D721Med (cell line): ENCODE results near the gene ZNF19.
A peak's percentile ranks its signal among the peaks of the same experiment; 100 is the strongest.

Experiments used
- DNase-seq: peaks from one replicate; pipeline ENCODE4 v3.0.0; 2011; ENCODE audit warnings: low spot score; ENCODE audit not compliant: insufficient read length
- FAIRE-seq: peaks from 2 replicates; lab custom pipeline; 2011; peaks lifted over from hg19 to GRCh38; lab: Jason Lieb, UNC
- TF ChIP-seq, protein P1 (sequence below): IDR thresholded peaks from 2 replicates; pipeline ENCODE4 v1.5.1; 2012; ENCODE audit warnings: mild to moderate bottlenecking, control low read depth; ENCODE audit not compliant: insufficient read depth; ENCODE audit errors: missing control alignments

Gene ZNF19

GRCh38 chr16:71442051-71442440 lies 47.1 kb downstream of the ZNF19 start, which contains the start of gene TLE7:
TLE7 (minus strand) TSS chr16:71442054; CDS start chr16:71433324, 8,730 bp downstream.
- no peak for FAIRE-seq
- no peak for DNase-seq
- TF ChIP-seq, protein P1, sequence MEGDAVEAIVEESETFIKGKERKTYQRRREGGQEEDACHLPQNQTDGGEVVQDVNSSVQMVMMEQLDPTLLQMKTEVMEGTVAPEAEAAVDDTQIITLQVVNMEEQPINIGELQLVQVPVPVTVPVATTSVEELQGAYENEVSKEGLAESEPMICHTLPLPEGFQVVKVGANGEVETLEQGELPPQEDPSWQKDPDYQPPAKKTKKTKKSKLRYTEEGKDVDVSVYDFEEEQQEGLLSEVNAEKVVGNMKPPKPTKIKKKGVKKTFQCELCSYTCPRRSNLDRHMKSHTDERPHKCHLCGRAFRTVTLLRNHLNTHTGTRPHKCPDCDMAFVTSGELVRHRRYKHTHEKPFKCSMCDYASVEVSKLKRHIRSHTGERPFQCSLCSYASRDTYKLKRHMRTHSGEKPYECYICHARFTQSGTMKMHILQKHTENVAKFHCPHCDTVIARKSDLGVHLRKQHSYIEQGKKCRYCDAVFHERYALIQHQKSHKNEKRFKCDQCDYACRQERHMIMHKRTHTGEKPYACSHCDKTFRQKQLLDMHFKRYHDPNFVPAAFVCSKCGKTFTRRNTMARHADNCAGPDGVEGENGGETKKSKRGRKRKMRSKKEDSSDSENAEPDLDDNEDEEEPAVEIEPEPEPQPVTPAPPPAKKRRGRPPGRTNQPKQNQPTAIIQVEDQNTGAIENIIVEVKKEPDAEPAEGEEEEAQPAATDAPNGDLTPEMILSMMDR = no peak

- DNase-seq (no peak), FAIRE-seq (no peak)
- TF ChIP-seq, protein P1 = no peak
Measured at GRCh38 chr16:71441348-71442050, 47.6 kb downstream of the ZNF19 start.

DNA sequence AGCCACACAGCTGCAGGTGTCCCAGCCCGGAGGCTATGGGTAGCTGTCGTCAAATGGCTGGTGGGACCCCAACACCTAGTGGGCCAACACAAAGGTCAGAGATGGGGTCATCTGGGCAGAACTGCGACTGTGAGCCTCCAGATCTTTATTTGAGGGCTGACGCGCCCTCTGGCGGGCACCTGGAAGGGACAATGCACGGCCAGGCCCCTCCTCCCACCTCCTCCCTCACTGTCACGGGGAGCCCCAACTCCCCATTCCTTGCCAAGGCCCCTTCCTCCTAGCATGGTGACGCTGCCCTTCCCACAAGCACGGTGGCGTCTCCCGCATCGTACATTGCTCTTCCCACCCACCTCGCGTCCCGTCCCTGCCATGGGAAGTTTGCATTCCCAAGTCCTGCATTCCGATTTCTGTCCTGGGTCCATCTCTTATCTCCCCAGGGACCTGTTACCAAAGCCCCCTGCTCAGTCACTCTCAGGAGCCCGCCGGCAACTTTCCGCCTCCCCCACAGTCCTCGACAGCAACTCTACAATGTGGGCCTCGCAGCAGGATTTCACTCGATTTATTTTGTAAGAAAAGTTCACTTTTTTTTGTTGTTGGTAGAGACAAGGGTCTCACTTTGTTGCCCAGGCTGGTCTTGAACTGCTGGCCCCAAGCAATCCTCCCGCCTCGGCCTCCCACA lies 48.3 kb downstream of the ZNF19 start:
- TF ChIP-seq, protein P1 = peak; percentile 6
- FAIRE-seq (no peak), DNase-seq (no peak)

GRCh38 chr16:71439523-71439922 lies 49.6 kb downstream of the ZNF19 start:
- TF ChIP-seq, protein P1 = no peak
- FAIRE-seq (no peak), DNase-seq (no peak)

- TF ChIP-seq, protein P1 = no peak
- DNase-seq (no peak), FAIRE-seq (no peak)
Measured at GRCh38 chr16:71436473-71436872, 52.7 kb downstream of the ZNF19 start.

- DNase-seq = no peak
- FAIRE-seq = no peak
- TF ChIP-seq, protein P1 = no peak
Measured at GRCh38 chr16:71432906-71433305, 56.2 kb downstream of the ZNF19 start.

DNA sequence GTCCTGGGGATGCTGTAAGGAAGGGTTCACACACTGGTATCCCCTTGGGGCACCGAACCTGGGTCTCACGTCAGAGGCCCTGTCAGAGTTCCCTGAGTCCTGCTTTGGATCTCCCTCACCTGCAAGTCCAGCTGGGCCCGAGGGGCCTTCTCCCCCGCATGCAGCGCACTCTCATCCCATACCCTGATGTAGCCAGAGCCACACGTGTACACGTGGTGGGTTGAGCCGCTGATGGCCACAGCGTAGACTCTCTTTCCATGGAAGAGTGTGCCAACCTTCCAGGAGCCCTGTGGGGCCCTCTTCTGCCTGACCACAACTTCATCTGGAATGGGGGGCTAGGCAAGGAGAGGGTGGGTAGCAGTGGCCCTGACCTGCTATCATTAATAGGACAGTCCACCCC lies 57.1 kb downstream of the ZNF19 start:
- DNase-seq = no peak
- TF ChIP-seq, protein P1 = no peak
- no peak for FAIRE-seq
